GM18511 (cell line): ENCODE data around the gene CDYL.
"Not testable (repeated sequence)": the region's sequence is repeated elsewhere in the genome, so short reads cannot be mapped to it uniquely, and the experiment has no call there.

Experiments
- ATAC-seq: cut with Tn5 transposase; IDR thresholded peaks from one replicate; pipeline ENCODE4 v1.9.1; 2021; ENCODE audit warnings: mild to moderate bottlenecking, moderate library complexity; ENCODE audit not compliant: unreplicated experiment

CDYL gene

DNA sequence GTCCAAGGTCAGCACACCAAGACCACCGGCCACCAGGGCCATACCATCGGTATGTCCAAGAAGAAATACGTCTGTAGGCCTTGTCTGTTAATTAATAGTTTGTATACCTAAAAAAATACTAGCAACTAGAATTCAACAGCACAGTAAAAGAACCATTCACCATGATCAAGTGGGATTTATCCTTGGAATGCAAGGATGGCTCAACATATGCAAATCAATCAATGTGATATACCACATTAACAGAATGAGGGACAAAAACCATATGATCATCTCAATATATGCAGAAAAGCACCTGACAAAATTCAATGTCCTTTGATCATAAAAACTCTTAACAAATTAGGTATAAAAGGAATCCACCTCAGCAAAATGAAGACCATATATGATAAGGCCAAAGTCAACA is 203.2 kb downstream of the CDYL start:
- ATAC-seq: no peak

- no peak for ATAC-seq
Observed at GRCh38 chr6:4981761-4982160, 205.6 kb downstream of the CDYL start.

DNA sequence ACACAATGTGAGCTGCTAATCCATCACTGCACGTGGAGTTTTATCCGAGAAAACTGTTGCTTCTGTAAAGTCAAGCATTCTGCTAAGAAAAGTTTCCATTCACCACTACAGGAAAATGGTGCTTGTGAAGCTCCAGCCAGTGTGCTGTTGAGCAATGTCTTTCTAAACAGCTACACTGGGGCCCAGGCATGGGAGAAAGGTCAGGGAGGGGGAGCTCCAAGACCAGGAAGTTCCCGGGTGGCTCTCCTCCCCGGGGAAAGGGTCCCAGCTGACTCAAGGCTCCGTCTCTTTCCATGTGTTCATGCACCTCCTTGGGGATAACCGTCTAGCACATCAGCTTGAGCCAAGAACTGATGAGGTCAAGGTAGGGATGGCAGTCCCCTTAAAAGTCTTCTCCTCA is 207.1 kb downstream of the CDYL start:
- no peak for ATAC-seq

DNA sequence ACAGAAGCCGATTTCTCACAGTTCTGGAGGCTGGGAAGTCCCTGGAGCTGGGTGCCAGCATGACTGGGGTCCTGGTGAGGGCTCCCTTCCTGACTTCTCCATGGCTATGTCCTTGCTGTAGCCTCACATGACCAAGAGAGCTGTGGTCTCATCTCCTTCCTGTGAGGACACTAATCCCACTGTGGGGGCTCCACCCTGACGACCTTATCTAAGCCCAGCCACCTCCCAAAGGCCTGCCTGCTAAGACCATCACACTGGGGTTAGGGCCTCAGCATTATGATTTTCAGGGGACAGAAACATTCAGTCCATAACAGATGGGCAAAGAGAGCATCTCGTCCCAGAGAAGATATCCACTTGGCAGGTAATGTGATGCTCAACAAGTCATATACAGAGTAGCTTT is 210.8 kb downstream of the CDYL start:
- no peak for ATAC-seq

DNA sequence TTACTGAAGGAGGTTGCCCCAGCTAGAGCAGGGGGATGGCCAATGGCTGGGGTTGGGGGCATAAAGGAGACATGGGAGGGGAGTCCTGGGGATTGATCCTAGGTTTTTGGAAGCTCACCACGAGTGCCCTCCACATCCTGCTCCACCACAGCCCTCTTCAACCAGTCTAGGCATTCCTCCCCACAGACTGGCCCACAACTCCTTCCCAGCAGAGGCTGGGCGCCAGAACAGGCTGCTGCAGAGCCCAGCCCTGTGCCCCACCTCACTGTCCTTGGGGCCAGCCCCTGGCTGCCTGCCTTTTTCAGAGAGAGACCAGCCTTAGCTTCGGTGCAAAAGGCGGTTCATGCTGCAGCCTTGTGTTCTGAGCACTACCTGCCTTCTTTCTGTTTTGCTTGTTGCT is 211.2 kb downstream of the CDYL start:
- ATAC-seq: no peak

DNA sequence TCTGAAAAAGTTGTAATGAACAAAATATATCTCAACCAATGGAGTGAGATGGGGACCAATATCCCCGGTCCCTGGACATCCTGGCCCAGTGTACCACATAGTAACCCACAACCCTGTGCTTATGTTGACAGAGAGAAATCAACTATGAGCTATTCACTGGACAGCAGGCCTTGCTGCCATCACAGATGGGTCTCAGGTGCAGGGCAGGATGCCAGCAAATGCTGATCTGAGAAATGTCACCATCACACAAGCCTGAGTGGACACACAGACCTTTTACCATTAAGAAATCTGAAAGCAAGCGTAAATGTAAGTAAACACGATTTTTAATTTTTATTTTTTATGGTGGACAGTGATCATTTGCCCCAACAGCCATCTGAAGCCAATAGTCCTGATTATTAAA is 218.5 kb downstream of the CDYL start:
- no peak for ATAC-seq

GRCh38 chr6:4997862-4998261 is 221.7 kb downstream of the CDYL start:
- ATAC-seq: no peak

DNA sequence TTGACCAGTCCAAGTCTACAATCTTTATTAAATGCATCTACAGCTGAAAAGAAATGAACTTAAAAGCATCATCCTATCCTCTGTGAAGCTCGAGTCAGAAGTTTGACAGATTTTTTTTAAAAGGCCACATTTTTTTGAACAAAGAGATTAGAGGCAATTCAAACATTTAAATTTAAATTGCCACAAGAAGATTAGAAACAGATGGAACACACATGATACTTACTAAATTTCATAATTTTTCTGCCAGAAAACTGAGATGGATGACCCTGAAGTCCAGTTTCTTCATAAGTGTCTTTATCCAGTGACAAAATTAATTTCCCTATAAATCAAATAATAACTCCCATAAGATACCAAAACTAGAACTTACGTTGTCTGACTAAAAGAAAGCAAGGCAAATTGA is 223.4 kb downstream of the CDYL start:
- no peak for ATAC-seq

DNA sequence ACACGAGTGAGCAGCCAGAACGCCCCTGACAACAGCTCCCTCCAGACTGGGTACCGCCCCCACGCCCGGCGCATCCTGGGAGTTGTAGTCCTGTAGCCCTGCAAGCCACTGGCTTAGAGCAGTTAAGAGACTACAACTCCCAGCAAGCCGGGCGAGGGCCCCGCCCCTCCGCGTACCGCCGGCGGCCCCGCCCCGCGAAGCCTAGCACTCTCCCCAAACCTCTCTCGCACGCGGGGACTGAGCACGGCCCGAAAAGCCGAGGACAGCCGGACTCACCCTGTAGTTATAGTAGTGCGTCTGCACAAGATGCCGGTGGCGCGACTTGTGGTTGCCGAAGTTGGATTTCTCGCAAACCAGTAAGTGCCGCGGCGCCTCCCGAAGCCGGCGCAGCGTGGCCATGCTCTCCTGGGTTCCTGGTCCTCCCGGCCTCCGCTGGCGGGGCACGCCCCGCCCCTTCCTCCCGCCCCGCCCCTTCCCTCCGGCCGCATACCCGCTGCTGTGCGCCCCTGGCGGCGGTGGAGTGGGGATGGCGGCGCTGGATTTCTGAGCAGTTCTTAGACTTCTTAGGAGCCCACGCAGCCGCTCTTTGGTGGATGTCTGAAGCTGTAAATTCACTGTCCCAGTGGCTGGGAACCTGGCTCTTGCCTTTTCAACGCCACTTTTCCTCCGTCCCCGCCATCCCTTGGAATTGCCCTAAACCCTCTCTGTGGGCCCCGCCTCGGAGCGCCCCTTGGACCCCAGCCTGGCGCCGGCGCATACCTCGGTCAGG is 227.6 kb downstream of the CDYL start, which contains the start of gene RPP40:
Gene RPP40 (minus strand): TSS at position 434 of the 769 bp plus-strand sequence. CDS start 35 bp downstream, at position 399.
- ATAC-seq: peak; percentile 91

- ATAC-seq: peak; percentile 3
Observed at GRCh38 chr6:5004373-5005037, 228.3 kb downstream of the CDYL start.

- not testable (repeated sequence) for ATAC-seq
Observed at GRCh38 chr6:5005038-5005433, 228.8 kb downstream of the CDYL start.
